HepG2 (cell line): ENCODE data around the gene SLC23A3. TPM values are rescaled to one million over a fixed set of nuclear protein-coding genes. Genes with fewer than 3 reads are reported as not detected.

Source experiments
- DNMT3B ChIP-seq: conservative IDR thresholded peaks from 2 replicates; pipeline ENCODE4 v1.6.1; 2016; ENCODE audit warnings: missing biosample characterization, control low read depth
- FOXA1 ChIP-seq, 2 experiments: fragments of 450-650 bp in 1 of 2; sonication (generic) in 1 of 2; formaldehyde crosslinking in 1 of 2; IDR thresholded peaks; 2 replicates each; pipeline versions ENCODE4 v1.4.0 to v1.6.1; 2016 to 2020; ENCODE audit warnings: missing genetic modification reagents in 1 of 2
- HDAC6 ChIP-seq: fragments of 200-600 bp; sonication (generic); IDR thresholded peaks from 2 replicates; pipeline ENCODE4 v1.7.0; 2017; ENCODE audit warnings: mild to moderate bottlenecking, antibody characterized with exemption, low read length, low read depth
- ISL2 ChIP-seq: sonication (generic); formaldehyde crosslinking; IDR thresholded peaks from 2 replicates; pipeline ENCODE4 v1.5.0; 2020; ENCODE audit warnings: missing genetic modification reagents
- KDM2A ChIP-seq: sonication (generic); formaldehyde crosslinking; IDR thresholded peaks from 2 replicates; pipeline ENCODE4 v1.4.0; 2020; ENCODE audit warnings: low read depth, missing genetic modification reagents, borderline replicate concordance
- KLF6 ChIP-seq: IDR thresholded peaks from 2 replicates; pipeline ENCODE4 v1.8.0; 2016; ENCODE audit warnings: missing biosample characterization, missing genetic modification reagents
- MED13 ChIP-seq: sonication (generic); formaldehyde crosslinking; IDR thresholded peaks from 2 replicates; pipeline ENCODE4 v1.5.0; 2020; ENCODE audit warnings: missing genetic modification reagents
- MEF2D ChIP-seq: sonication (generic); formaldehyde crosslinking; IDR thresholded peaks from 2 replicates; pipeline ENCODE4 v1.5.1; 2020; ENCODE audit warnings: mild to moderate bottlenecking, missing genetic modification reagents
- NFE2L1 ChIP-seq: sonication (generic); formaldehyde crosslinking; IDR thresholded peaks from 2 replicates; pipeline ENCODE4 v1.4.0; 2020; ENCODE audit warnings: missing genetic modification reagents, mild to moderate bottlenecking, borderline replicate concordance
- NR2F6 ChIP-seq, 2 experiments: IDR thresholded peaks; 2 replicates each; pipeline ENCODE4 v1.6.1; 2016; ENCODE audit warnings: antibody characterized with exemption in 1 of 2, mild to moderate bottlenecking in 1 of 2
- POLR2A ChIP-seq, 2 experiments: IDR thresholded peaks; 2 replicates each; pipeline ENCODE4 v1.6.1; 2011; ENCODE audit warnings: low read depth in 2 of 2, low read length in 2 of 2, mild to moderate bottlenecking in 1 of 2, moderate library complexity in 1 of 2; ENCODE audit not compliant: insufficient read depth in 1 of 2
- RBFOX2 ChIP-seq: fragments of 200-400 bp; formaldehyde crosslinking; IDR thresholded peaks from 2 replicates; pipeline ENCODE4 v1.6.1; 2017; ENCODE audit warnings: low read depth, mild to moderate bottlenecking, low read length
- ZNF292 ChIP-seq: sonication (generic); formaldehyde crosslinking; IDR thresholded peaks from 2 replicates; pipeline ENCODE4 v1.8.1; 2022; ENCODE audit warnings: mild to moderate bottlenecking, low read depth, missing genetic modification reagents, borderline replicate concordance
- ZNF556 ChIP-seq: sonication (generic); formaldehyde crosslinking; IDR thresholded peaks from 2 replicates; pipeline ENCODE4 v1.4.0; 2020; ENCODE audit warnings: mild to moderate bottlenecking, missing genetic modification reagents, borderline replicate concordance
- polyA plus RNA-seq, 8 experiments: library from polyadenylated mRNA; depleted of rRNA in 3 of 8; stranded (reverse) in 7 of 8; unstranded in 1 of 8; fragments of >200 nt; fragmentation: Illumina TruSeq in 4 of 8; extraction: Trizol in 4 of 8; gene quantifications; 2 replicates each; pipeline versions ENCODE4 v1.2.1 to v1.2.3, GENCODE V29; 2011 to 2016; ENCODE audit warnings: low read depth in 4 of 8, missing spikeins in 1 of 8, mixed read lengths in 1 of 8; ENCODE audit not compliant: insufficient read depth in 1 of 8
- total RNA-seq, 5 experiments: library from RNA; depleted of rRNA; stranded (reverse); fragments of >200 nt; fragmentation: Illumina TruSeq; extraction: Trizol; gene quantifications; 2 replicates each; pipeline ENCODE4 v1.2.3, GENCODE V29; 2016; ENCODE audit warnings: low read depth in 1 of 5
- TF ChIP-seq, protein P1 (sequence below): sonication (generic); formaldehyde crosslinking; conservative IDR thresholded peaks from 2 replicates; pipeline ENCODE4 v1.4.0; 2020; ENCODE audit warnings: mild to moderate bottlenecking, missing genetic modification reagents, moderate library complexity
- TF ChIP-seq, protein P2 (sequence below): sonication (generic); formaldehyde crosslinking; IDR thresholded peaks from 2 replicates; pipeline ENCODE4 v1.5.0; 2020; ENCODE audit warnings: missing genetic modification reagents
- TF ChIP-seq, protein P3 (sequence below): sonication (generic); formaldehyde crosslinking; IDR thresholded peaks from 2 replicates; pipeline ENCODE4 v1.5.1; 2020; ENCODE audit warnings: missing genetic modification reagents, mild to moderate bottlenecking, borderline replicate concordance
- TF ChIP-seq, protein P4 (sequence below): sonication (generic); formaldehyde crosslinking; IDR thresholded peaks from 2 replicates; pipeline ENCODE4 v1.4.0; 2020; ENCODE audit warnings: missing genetic modification reagents, borderline replicate concordance
- TF ChIP-seq, protein P5 (sequence below): sonication (generic); formaldehyde crosslinking; IDR thresholded peaks from 2 replicates; pipeline ENCODE4 v1.4.0; 2020; ENCODE audit warnings: missing genetic modification reagents

The SLC23A3 gene
- total and polyA plus RNA-seq, 2 of the 13 experiments (the other 11 are each of a cell fraction or from before 2014, with no cell fraction given), result 0.38 to 0.78 TPM

DNA sequence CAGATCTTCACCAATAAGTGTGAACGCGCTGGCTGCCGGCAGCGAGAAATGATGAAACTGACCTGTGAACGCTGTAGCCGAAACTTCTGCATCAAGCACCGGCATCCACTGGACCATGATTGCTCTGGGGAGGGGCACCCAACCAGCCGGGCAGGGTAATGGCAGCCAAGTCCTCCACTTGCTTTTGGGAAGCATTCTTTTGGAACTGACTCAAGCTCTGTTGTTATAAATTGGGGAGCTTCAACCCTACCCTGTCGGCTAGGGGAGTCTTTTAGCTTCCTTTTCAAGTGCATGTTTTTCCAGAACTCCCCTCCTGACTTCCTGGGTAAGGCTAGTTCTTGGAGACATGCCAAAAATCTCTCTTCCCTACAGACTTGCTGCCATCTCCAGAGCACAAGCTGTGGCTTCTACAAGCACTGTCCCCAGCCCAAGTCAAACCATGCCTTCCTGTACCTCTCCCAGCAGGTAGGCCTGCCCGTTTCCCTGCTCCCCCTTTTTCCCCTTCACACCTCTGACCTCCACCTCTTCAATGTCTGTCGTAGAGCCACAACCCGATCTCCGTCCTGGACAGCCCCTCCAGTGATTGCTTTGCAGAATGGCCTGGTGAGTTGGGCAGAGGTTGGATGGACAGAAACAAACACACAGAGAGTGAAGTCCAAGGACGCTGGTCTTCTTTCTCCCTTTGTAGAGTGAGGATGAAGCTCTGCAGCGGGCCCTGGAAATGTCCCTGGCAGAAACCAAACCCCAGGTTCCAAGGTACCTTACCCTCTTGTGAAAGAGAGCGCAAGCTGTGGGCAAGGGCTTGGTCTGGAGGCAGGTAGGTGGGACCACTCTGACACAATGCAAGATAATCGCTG, 38.3 kb upstream of the SLC23A3 start (continued):
- TF ChIP-seq, protein P1, sequence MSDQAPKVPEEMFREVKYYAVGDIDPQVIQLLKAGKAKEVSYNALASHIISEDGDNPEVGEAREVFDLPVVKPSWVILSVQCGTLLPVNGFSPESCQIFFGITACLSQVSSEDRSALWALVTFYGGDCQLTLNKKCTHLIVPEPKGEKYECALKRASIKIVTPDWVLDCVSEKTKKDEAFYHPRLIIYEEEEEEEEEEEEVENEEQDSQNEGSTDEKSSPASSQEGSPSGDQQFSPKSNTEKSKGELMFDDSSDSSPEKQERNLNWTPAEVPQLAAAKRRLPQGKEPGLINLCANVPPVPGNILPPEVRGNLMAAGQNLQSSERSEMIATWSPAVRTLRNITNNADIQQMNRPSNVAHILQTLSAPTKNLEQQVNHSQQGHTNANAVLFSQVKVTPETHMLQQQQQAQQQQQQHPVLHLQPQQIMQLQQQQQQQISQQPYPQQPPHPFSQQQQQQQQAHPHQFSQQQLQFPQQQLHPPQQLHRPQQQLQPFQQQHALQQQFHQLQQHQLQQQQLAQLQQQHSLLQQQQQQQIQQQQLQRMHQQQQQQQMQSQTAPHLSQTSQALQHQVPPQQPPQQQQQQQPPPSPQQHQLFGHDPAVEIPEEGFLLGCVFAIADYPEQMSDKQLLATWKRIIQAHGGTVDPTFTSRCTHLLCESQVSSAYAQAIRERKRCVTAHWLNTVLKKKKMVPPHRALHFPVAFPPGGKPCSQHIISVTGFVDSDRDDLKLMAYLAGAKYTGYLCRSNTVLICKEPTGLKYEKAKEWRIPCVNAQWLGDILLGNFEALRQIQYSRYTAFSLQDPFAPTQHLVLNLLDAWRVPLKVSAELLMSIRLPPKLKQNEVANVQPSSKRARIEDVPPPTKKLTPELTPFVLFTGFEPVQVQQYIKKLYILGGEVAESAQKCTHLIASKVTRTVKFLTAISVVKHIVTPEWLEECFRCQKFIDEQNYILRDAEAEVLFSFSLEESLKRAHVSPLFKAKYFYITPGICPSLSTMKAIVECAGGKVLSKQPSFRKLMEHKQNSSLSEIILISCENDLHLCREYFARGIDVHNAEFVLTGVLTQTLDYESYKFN, result peak; percentile 97
- TF ChIP-seq ISL2 (CRISPR knock-in tag), result peak; percentile 64; the same call in 1 of the 2 replicates
- TF ChIP-seq, protein P2, sequence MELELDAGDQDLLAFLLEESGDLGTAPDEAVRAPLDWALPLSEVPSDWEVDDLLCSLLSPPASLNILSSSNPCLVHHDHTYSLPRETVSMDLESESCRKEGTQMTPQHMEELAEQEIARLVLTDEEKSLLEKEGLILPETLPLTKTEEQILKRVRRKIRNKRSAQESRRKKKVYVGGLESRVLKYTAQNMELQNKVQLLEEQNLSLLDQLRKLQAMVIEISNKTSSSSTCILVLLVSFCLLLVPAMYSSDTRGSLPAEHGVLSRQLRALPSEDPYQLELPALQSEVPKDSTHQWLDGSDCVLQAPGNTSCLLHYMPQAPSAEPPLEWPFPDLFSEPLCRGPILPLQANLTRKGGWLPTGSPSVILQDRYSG (CRISPR knock-in tag), result no peak
- peak in 1 of 2 experiments; percentile 48; a peak in 1 of 4 replicates for TF ChIP-seq POLR2A (IDR thresholded peaks at IDR 0.05; ENCODE audit: insufficient read depth in 1 of 2, low read depth in 2 of 2, low read length in 2 of 2)
- TF ChIP-seq, protein P3, sequence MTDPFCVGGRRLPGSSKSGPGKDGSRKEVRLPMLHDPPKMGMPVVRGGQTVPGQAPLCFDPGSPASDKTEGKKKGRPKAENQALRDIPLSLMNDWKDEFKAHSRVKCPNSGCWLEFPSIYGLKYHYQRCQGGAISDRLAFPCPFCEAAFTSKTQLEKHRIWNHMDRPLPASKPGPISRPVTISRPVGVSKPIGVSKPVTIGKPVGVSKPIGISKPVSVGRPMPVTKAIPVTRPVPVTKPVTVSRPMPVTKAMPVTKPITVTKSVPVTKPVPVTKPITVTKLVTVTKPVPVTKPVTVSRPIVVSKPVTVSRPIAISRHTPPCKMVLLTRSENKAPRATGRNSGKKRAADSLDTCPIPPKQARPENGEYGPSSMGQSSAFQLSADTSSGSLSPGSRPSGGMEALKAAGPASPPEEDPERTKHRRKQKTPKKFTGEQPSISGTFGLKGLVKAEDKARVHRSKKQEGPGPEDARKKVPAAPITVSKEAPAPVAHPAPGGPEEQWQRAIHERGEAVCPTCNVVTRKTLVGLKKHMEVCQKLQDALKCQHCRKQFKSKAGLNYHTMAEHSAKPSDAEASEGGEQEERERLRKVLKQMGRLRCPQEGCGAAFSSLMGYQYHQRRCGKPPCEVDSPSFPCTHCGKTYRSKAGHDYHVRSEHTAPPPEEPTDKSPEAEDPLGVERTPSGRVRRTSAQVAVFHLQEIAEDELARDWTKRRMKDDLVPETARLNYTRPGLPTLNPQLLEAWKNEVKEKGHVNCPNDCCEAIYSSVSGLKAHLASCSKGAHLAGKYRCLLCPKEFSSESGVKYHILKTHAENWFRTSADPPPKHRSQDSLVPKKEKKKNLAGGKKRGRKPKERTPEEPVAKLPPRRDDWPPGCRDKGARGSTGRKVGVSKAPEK (CRISPR knock-in tag), result 0 out of 2 replicates have a peak, but pooled peaks have one; percentile 59
- peak; percentile 76; the same call in 1 of the 2 replicates for TF ChIP-seq DNMT3B
- 0 out of 2 replicates have a peak, but pooled peaks have one; percentile 29 for TF ChIP-seq MED13
- TF ChIP-seq HDAC6, result no peak
- peak; percentile 86 for TF ChIP-seq KLF6
- no peak for TF ChIP-seq FOXA1 (IDR thresholded peaks at IDR 0.05)
- TF ChIP-seq FOXA1 (CRISPR knock-in tag; IDR thresholded peaks at IDR 0.05), result peak; percentile 52; the same call in 1 of the 2 replicates
- peak; percentile 76 for TF ChIP-seq NR2F6 (IDR thresholded peaks at IDR 0.05)
- peak; percentile 86; the same call in 1 of the 2 replicates for TF ChIP-seq NR2F6 (CRISPR knock-in tag; IDR thresholded peaks at IDR 0.05)
- TF ChIP-seq ZNF556, result peak; percentile 86
- peak; percentile 60; the same call in 1 of the 2 replicates for TF ChIP-seq KDM2A (CRISPR knock-in tag)
- TF ChIP-seq ZNF292 (CRISPR knock-in tag), result 0 out of 2 replicates have a peak, but pooled peaks have one; percentile 26
- peak; percentile 84 for TF ChIP-seq MEF2D (CRISPR knock-in tag)
- TF ChIP-seq, protein P4, sequence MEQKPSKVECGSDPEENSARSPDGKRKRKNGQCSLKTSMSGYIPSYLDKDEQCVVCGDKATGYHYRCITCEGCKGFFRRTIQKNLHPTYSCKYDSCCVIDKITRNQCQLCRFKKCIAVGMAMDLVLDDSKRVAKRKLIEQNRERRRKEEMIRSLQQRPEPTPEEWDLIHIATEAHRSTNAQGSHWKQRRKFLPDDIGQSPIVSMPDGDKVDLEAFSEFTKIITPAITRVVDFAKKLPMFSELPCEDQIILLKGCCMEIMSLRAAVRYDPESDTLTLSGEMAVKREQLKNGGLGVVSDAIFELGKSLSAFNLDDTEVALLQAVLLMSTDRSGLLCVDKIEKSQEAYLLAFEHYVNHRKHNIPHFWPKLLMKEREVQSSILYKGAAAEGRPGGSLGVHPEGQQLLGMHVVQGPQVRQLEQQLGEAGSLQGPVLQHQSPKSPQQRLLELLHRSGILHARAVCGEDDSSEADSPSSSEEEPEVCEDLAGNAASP (CRISPR knock-in tag), result peak; percentile 86; the same call in 1 of the 2 replicates
- TF ChIP-seq NFE2L1 (CRISPR knock-in tag), result 0 out of 2 replicates have a peak, but pooled peaks have one; percentile 54
- TF ChIP-seq, protein P5, sequence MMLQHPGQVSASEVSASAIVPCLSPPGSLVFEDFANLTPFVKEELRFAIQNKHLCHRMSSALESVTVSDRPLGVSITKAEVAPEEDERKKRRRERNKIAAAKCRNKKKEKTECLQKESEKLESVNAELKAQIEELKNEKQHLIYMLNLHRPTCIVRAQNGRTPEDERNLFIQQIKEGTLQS (CRISPR knock-in tag), result no peak
- no peak for TF ChIP-seq RBFOX2
